Neural progenitor cell (in vitro differentiated cells): ENCODE measurements around the gene ARL4C. TPM values are rescaled to one million over a fixed set of nuclear protein-coding genes. Genes with fewer than 3 reads are reported as not detected.

ENCODE experiments used
- DNase-seq: peaks from one replicate; pipeline ENCODE4 v3.0.0-alpha.2; 2016; ENCODE audit warnings: low spot score
- H2AFZ ChIP-seq: fragments of 200-600 bp; sonication (generic); replicated peaks from 2 replicates; pipeline ENCODE4 v1.6.1; 2016; ENCODE audit warnings: antibody characterized with exemption
- H3F3A ChIP-seq: fragments of 200-600 bp; sonication (generic); 2 replicates; pipeline ENCODE4 v1.6.1; 2016; ENCODE audit warnings: antibody characterized with exemption, low read depth
- H3K27ac ChIP-seq: fragments of 200-600 bp; sonication (generic); 2 replicates; pipeline ENCODE4 v1.5.1; 2016; ENCODE audit warnings: mild to moderate bottlenecking
- H3K27me3 ChIP-seq: fragments of 200-600 bp; sonication (generic); 2 replicates; pipeline ENCODE4 v1.6.1; 2016; ENCODE audit warnings: mild to moderate bottlenecking, moderate library complexity
- H3K36me3 ChIP-seq: fragments of 200-600 bp; sonication (generic); 2 replicates; pipeline ENCODE4 v1.5.1; 2016
- H3K4me1 ChIP-seq: fragments of 200-600 bp; sonication (generic); 2 replicates; pipeline ENCODE4 v1.6.1; 2016; ENCODE audit warnings: mixed run types
- H3K4me2 ChIP-seq: fragments of 200-600 bp; sonication (generic); 2 replicates; pipeline ENCODE4 v1.6.1; 2016
- H3K4me3 ChIP-seq: fragments of 200-600 bp; sonication (generic); 2 replicates; pipeline ENCODE4 v1.5.1; 2016
- H3K79me2 ChIP-seq: fragments of 200-600 bp; sonication (generic); 2 replicates; pipeline ENCODE4 v1.6.1; 2016; ENCODE audit warnings: low read depth
- H3K9ac ChIP-seq: fragments of 200-600 bp; sonication (generic); 2 replicates; pipeline ENCODE4 v1.6.1; 2016
- H3K9me3 ChIP-seq: fragments of 200-600 bp; sonication (generic); 2 replicates; pipeline ENCODE4 v1.5.1; 2016; ENCODE audit warnings: low read depth
- H4K20me1 ChIP-seq: fragments of 200-600 bp; sonication (generic); 2 replicates; pipeline ENCODE4 v1.6.1; 2016; ENCODE audit warnings: low read depth
- H3K27ac Mint-ChIP-seq: 3 replicates; pipeline ENCODE4 v1.8.0; 2021; ENCODE audit warnings: mixed read lengths
- H3K27me3 Mint-ChIP-seq: 2 replicates; pipeline ENCODE4 v1.8.0; 2022; ENCODE audit warnings: low read depth, mild to moderate bottlenecking, inconsistent platforms, moderate library complexity, mixed read lengths; ENCODE audit not compliant: insufficient read depth
- H3K36me3 Mint-ChIP-seq: 3 replicates; pipeline ENCODE4 v1.8.0; 2021; ENCODE audit warnings: mixed read lengths
- H3K4me1 Mint-ChIP-seq: 3 replicates; pipeline ENCODE4 v1.8.0; 2021; ENCODE audit warnings: mixed read lengths
- H3K4me3 Mint-ChIP-seq: 3 replicates; pipeline ENCODE4 v1.8.0; 2021; ENCODE audit warnings: mild to moderate bottlenecking, moderate library complexity, mixed read lengths
- H3K9me3 Mint-ChIP-seq: 3 replicates; pipeline ENCODE4 v1.8.0; 2020; ENCODE audit warnings: mixed read lengths
- CTCF ChIP-seq: fragments of 200-600 bp; sonication (generic); IDR thresholded peaks from 2 replicates; pipeline ENCODE4 v1.5.1; 2017; ENCODE audit warnings: antibody characterized with exemption, mild to moderate bottlenecking
- EZH2 ChIP-seq: fragments of 200-600 bp; sonication (generic); IDR thresholded peaks from 2 replicates; pipeline ENCODE4 v1.6.1; 2017; ENCODE audit warnings: antibody characterized with exemption, mild to moderate bottlenecking, moderate library complexity
- EZH2phosphoT487 ChIP-seq: fragments of 200-600 bp; sonication (generic); IDR thresholded peaks from 2 replicates; pipeline ENCODE4 v1.6.1; 2017; ENCODE audit warnings: antibody characterized with exemption
- total RNA-seq: library from RNA; depleted of rRNA; stranded (reverse); fragments of >200 nt; gene quantifications from 2 replicates; pipeline ENCODE4 v1.2.3, GENCODE V29; 2015; ENCODE audit warnings: low replicate concordance

ARL4C gene
- total RNA-seq, 1 donor from 2014 or later = 87.6 TPM

- peaks cover 40% of the 10 kb centered on the region for H3K4me1 Mint-ChIP-seq
- peaks cover 38% of the 10 kb centered on the region for H3K36me3 Mint-ChIP-seq
- H3K9me3 ChIP-seq = no peaks in the 10 kb centered on the region
- peaks cover 95% of the 10 kb centered on the region for H3K79me2 ChIP-seq
- peak; percentile 17 for DNase-seq
- no peak overlapping the region for H2AFZ ChIP-seq
- peak overlapping the region; percentile 97 for H3K4me2 ChIP-seq
- peak overlapping the region; percentile 9 for H3K27ac ChIP-seq
- H4K20me1 ChIP-seq = peaks cover 78% of the 10 kb centered on the region
- peak overlapping the region; percentile 99 for H3K4me3 Mint-ChIP-seq
- H3K4me1 ChIP-seq = peaks cover 40% of the 10 kb centered on the region
- peak overlapping the region; percentile 79 for H3K27ac Mint-ChIP-seq
- no peaks in the 10 kb centered on the region for H3K9me3 Mint-ChIP-seq
- peak overlapping the region; percentile 97 for H3K4me3 ChIP-seq
- H3K36me3 ChIP-seq = peaks cover 22% of the 10 kb centered on the region
- peak overlapping the region; percentile 40 for H3K9ac ChIP-seq
- no peaks in the 10 kb centered on the region for H3K27me3 ChIP-seq
- peaks cover 59% of the 10 kb centered on the region for H3F3A ChIP-seq
- H3K27me3 Mint-ChIP-seq = no peaks in the 10 kb centered on the region
- TF ChIP-seq EZH2 = no peak
Observed at GRCh38 chr2:234492717-234493485, 4.0 kb downstream of the ARL4C start.

GRCh38 chr2:234491897-234492296 is 5.0 kb downstream of the ARL4C start:
- peak overlapping the region; percentile 97 for H3K4me3 ChIP-seq

GRCh38 chr2:234491281-234491680 is 5.6 kb downstream of the ARL4C start:
- H3K27ac ChIP-seq = peak overlapping the region; percentile 75
- peaks cover 25% of the 10 kb centered on the region for H3K36me3 ChIP-seq
- peaks cover 40% of the 10 kb centered on the region for H3K4me1 ChIP-seq
- no peaks in the 10 kb centered on the region for H3K27me3 Mint-ChIP-seq
- H3K4me2 ChIP-seq = peak overlapping the region; percentile 97
- no peak overlapping the region for H3K27ac Mint-ChIP-seq
- peak overlapping the region; percentile 53 for H3K4me3 Mint-ChIP-seq
- H3K4me1 Mint-ChIP-seq = peaks cover 38% of the 10 kb centered on the region
- peaks cover 90% of the 10 kb centered on the region for H3K79me2 ChIP-seq
- no peak overlapping the region for H3K9ac ChIP-seq
- no peak for DNase-seq
- no peak overlapping the region for H2AFZ ChIP-seq
- TF ChIP-seq EZH2 (no peak), CTCF (no peak), EZH2phosphoT487 (no peak)
- H3K9me3 Mint-ChIP-seq = no peaks in the 10 kb centered on the region
- peaks cover 76% of the 10 kb centered on the region for H4K20me1 ChIP-seq
- no peaks in the 10 kb centered on the region for H3K9me3 ChIP-seq
- H3K36me3 Mint-ChIP-seq = peaks cover 44% of the 10 kb centered on the region
- H3K4me3 ChIP-seq = peak overlapping the region; percentile 97
- H3F3A ChIP-seq = peaks cover 61% of the 10 kb centered on the region
- no peaks in the 10 kb centered on the region for H3K27me3 ChIP-seq

More at GRCh38 chr2:234491897-234492296, 5.0 kb downstream of the ARL4C start:
- Mint-ChIP-seq H3K4me1 (peaks cover 39% of the 10 kb centered on the region), H3K27me3 (no peaks in the 10 kb centered on the region), H3K9me3 (no peaks in the 10 kb centered on the region), H3K27ac (no peak overlapping the region), H3K4me3 (peak overlapping the region; percentile 38), H3K36me3 (peaks cover 44% of the 10 kb centered on the region)
- no peak for DNase-seq
- Histone ChIP-seq H4K20me1 (peaks cover 78% of the 10 kb centered on the region), H3K27ac (no peak overlapping the region), H3F3A (peaks cover 61% of the 10 kb centered on the region), H3K4me2 (peak overlapping the region; percentile 97), H2AFZ (no peak overlapping the region), H3K79me2 (peaks cover 95% of the 10 kb centered on the region), H3K9ac (no peak overlapping the region), H3K36me3 (peaks cover 24% of the 10 kb centered on the region), H3K27me3 (no peaks in the 10 kb centered on the region), H3K4me1 (peaks cover 40% of the 10 kb centered on the region), H3K9me3 (no peaks in the 10 kb centered on the region)
- TF ChIP-seq EZH2phosphoT487 (no peak), EZH2 (no peak), CTCF (no peak)
